ENCODE measurements around the gene LIPH.

DNA sequence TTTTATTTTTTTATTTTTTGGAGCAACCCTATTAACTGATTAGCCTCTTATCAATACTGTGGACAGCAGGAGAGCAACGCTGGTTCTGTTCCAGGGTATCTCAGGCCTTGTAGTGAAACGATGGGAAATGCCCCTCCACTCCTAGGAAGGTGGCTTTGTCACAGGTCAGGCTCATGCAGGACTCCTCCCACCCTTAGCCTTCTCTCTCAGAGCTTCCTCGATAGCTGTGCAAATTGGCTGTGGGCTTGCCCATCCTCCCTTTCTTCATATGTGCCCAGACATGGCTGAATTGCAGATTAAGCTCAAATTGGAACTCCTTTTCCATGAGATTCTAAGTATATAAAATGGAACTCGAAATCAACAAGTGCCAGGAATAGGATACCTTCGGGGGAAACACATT lies 92.1 kb downstream of the LIPH start:
- TF ChIP-seq, protein P1, sequence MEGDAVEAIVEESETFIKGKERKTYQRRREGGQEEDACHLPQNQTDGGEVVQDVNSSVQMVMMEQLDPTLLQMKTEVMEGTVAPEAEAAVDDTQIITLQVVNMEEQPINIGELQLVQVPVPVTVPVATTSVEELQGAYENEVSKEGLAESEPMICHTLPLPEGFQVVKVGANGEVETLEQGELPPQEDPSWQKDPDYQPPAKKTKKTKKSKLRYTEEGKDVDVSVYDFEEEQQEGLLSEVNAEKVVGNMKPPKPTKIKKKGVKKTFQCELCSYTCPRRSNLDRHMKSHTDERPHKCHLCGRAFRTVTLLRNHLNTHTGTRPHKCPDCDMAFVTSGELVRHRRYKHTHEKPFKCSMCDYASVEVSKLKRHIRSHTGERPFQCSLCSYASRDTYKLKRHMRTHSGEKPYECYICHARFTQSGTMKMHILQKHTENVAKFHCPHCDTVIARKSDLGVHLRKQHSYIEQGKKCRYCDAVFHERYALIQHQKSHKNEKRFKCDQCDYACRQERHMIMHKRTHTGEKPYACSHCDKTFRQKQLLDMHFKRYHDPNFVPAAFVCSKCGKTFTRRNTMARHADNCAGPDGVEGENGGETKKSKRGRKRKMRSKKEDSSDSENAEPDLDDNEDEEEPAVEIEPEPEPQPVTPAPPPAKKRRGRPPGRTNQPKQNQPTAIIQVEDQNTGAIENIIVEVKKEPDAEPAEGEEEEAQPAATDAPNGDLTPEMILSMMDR (IDR thresholded peaks at IDR 0.05; ENCODE audit: borderline replicate concordance, extremely low read depth, low read length, poor library complexity, severe bottlenecking), result no peak
- TF ChIP-seq EZH2 (IDR thresholded peaks at IDR 0.05; ENCODE audit: borderline replicate concordance, low read depth, low read length, severe bottlenecking), result no peak
